Activated CD4-positive, alpha-beta T cell treated with anti-CD3 and anti-CD28 coated beads, Interleukin-2, Interleukin-4, amounts not matched to agents 100 ng/mL and 50 ng/mL, durations not matched to agents 16 hours and 8 hours (primary cell): ENCODE data around the gene TAF3.

Experiments used
- DNase-seq: peaks from one replicate; pipeline ENCODE4 v3.0.0-alpha.2; 2020; ENCODE audit warnings: low spot score

TAF3 gene

GRCh38 chr10:8057636-8058273, 239.4 kb downstream of the TAF3 start:
- no peak for DNase-seq

- no peak for DNase-seq
Measured at GRCh38 chr10:8058274-8059111, 240.2 kb downstream of the TAF3 start.

- no peak for DNase-seq
Measured at GRCh38 chr10:8059191-8059936, 241.1 kb downstream of the TAF3 start.

- peak; percentile 91 for DNase-seq
Measured at GRCh38 chr10:8060010-8060703, 241.9 kb downstream of the TAF3 start.

- DNase-seq = no peak
Measured at GRCh38 chr10:8060704-8061121, 242.4 kb downstream of the TAF3 start.

- DNase-seq = peak; percentile 62
Measured at GRCh38 chr10:8061274-8062211, 243.2 kb downstream of the TAF3 start.

- no peak for DNase-seq
Measured at GRCh38 chr10:8063128-8063908, 245.0 kb downstream of the TAF3 start.

GRCh38 chr10:8063935-8064334, 245.6 kb downstream of the TAF3 start:
- DNase-seq = no peak

GRCh38 chr10:8064436-8064835, 246.1 kb downstream of the TAF3 start:
- no peak for DNase-seq

GRCh38 chr10:8065651-8066050, 247.3 kb downstream of the TAF3 start:
- peak; percentile 78 for DNase-seq

- no peak for DNase-seq
Measured at GRCh38 chr10:8066124-8066523, 247.8 kb downstream of the TAF3 start.
